ENCODE measurements around the gene PEX7. TPM values are rescaled to one million over a fixed set of nuclear protein-coding genes. Genes with fewer than 3 reads are reported as not detected.

The PEX7 gene
- total RNA-seq (2022; extraction: Qiagen RNA extraction) = 4.7 to 5.6 TPM (median 5.1 TPM) in 5 replicates

GRCh38 chr6:136822376-136823127, at the start of gene PEX7:
Gene PEX7, plus strand, starts transcription at chr6:136822592. Its CDS starts 74 bp downstream, at chr6:136822666.

GRCh38 chr6:136792410-136793262, 29.8 kb upstream of the PEX7 start, which contains the start of gene MAP3K5:
Gene MAP3K5, minus strand, starts transcription at chr6:136792477. Its CDS starts 320 bp downstream, at chr6:136792157.

GRCh38 chr6:136921936-136922684, 99.7 kb downstream of the PEX7 start, which contains the start of gene SLC35D3:
Gene SLC35D3, plus strand, starts transcription at chr6:136922301. Its CDS starts 128 bp downstream, at chr6:136922429.

Other genes with a start within 250 kb of the PEX7 start
- 2.6 to 3.5 TPM (median 2.8 TPM) in 5 replicates for gene MAP3K5, start 30.1 kb upstream of the PEX7 start, total RNA-seq (2022; extraction: Qiagen RNA extraction)
- gene SLC35D3, start 99.7 kb downstream of the PEX7 start, total RNA-seq (2022; extraction: Qiagen RNA extraction) = 0.05 to 0.13 TPM (median 0.08 TPM) in 5 replicates
- gene IL20RA, start 222.4 kb downstream of the PEX7 start, total RNA-seq (2022; extraction: Qiagen RNA extraction) = 0.02 TPM in 1 of 5 replicates, not detected in the others

Measured in A549 treated with CORT108297 at 1 μM for 4 hours (cell line).